ENCODE data around the gene CALB2. TPM values are rescaled to one million over a fixed set of nuclear protein-coding genes. Genes with fewer than 3 reads are reported as not detected.
A peak's percentile ranks its signal among the peaks of the same experiment; 100 is the strongest.

The CALB2 gene
- total and polyA plus RNA-seq, 2 experiments from 2014 or later: 2.4 to 4.2 TPM

DNA sequence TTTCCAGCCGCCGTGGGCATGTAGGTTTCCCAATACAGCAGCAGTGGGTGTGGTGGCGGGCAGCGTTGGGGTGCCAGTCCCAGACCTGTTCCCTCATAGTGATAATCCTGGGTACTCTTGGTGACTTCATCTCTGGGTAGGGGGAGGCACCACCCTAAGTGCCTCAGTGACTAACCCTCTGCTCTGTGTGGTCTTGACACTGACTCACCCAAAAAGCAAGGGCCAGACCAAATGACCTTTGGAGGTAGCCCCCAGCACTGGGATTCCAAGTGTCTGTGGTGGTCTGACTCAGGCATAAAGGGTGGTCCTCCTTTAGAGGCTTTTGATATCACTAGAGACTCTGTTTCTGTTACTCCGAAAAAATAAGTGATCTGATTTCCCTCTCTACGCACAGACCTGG, 908 bp downstream of the CALB2 start:
- peaks cover 12% of the 10 kb centered on the region for H3K4me1 Mint-ChIP-seq
- no peak overlapping the region for H3K27ac ChIP-seq (ENCODE audit: low read depth)
- peaks cover 19% of the 10 kb centered on the region for H3K27me3 ChIP-seq (ENCODE audit: insufficient read depth)
- H3K4me2 ChIP-seq: no peak overlapping the region
- H3K36me3 ChIP-seq (ENCODE audit: insufficient read depth): no peaks in the 10 kb centered on the region
- TF ChIP-seq STAT1 (IDR thresholded peaks at IDR 0.05; ENCODE audit: unreplicated experiment) (no peak), ZNF331 (CRISPR knock-in tag; IDR thresholded peaks at IDR 0.05; ENCODE audit: low read depth) (no peak), ZNF114 (CRISPR knock-in tag; IDR thresholded peaks at IDR 0.05) (no peak), JUNB (IDR thresholded peaks at IDR 0.05; ENCODE audit: unreplicated experiment) (no peak), EZH2 (IDR thresholded peaks at IDR 0.05; ENCODE audit: low read depth, unreplicated experiment) (no peak), NANOG (IDR thresholded peaks at IDR 0.05; ENCODE audit: borderline replicate concordance) (no peak), CREB1 (CRISPR knock-in tag; IDR thresholded peaks at IDR 0.05; ENCODE audit: low read depth) (no peak), EZH2phosphoT487 (IDR thresholded peaks at IDR 0.05; ENCODE audit: unreplicated experiment) (no peak)
- TF ChIP-seq, protein P1, sequence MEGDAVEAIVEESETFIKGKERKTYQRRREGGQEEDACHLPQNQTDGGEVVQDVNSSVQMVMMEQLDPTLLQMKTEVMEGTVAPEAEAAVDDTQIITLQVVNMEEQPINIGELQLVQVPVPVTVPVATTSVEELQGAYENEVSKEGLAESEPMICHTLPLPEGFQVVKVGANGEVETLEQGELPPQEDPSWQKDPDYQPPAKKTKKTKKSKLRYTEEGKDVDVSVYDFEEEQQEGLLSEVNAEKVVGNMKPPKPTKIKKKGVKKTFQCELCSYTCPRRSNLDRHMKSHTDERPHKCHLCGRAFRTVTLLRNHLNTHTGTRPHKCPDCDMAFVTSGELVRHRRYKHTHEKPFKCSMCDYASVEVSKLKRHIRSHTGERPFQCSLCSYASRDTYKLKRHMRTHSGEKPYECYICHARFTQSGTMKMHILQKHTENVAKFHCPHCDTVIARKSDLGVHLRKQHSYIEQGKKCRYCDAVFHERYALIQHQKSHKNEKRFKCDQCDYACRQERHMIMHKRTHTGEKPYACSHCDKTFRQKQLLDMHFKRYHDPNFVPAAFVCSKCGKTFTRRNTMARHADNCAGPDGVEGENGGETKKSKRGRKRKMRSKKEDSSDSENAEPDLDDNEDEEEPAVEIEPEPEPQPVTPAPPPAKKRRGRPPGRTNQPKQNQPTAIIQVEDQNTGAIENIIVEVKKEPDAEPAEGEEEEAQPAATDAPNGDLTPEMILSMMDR (conservative IDR thresholded peaks at IDR 0.05; ENCODE audit: low read depth in 2 of 2): no peak
- TF ChIP-seq, protein P2, sequence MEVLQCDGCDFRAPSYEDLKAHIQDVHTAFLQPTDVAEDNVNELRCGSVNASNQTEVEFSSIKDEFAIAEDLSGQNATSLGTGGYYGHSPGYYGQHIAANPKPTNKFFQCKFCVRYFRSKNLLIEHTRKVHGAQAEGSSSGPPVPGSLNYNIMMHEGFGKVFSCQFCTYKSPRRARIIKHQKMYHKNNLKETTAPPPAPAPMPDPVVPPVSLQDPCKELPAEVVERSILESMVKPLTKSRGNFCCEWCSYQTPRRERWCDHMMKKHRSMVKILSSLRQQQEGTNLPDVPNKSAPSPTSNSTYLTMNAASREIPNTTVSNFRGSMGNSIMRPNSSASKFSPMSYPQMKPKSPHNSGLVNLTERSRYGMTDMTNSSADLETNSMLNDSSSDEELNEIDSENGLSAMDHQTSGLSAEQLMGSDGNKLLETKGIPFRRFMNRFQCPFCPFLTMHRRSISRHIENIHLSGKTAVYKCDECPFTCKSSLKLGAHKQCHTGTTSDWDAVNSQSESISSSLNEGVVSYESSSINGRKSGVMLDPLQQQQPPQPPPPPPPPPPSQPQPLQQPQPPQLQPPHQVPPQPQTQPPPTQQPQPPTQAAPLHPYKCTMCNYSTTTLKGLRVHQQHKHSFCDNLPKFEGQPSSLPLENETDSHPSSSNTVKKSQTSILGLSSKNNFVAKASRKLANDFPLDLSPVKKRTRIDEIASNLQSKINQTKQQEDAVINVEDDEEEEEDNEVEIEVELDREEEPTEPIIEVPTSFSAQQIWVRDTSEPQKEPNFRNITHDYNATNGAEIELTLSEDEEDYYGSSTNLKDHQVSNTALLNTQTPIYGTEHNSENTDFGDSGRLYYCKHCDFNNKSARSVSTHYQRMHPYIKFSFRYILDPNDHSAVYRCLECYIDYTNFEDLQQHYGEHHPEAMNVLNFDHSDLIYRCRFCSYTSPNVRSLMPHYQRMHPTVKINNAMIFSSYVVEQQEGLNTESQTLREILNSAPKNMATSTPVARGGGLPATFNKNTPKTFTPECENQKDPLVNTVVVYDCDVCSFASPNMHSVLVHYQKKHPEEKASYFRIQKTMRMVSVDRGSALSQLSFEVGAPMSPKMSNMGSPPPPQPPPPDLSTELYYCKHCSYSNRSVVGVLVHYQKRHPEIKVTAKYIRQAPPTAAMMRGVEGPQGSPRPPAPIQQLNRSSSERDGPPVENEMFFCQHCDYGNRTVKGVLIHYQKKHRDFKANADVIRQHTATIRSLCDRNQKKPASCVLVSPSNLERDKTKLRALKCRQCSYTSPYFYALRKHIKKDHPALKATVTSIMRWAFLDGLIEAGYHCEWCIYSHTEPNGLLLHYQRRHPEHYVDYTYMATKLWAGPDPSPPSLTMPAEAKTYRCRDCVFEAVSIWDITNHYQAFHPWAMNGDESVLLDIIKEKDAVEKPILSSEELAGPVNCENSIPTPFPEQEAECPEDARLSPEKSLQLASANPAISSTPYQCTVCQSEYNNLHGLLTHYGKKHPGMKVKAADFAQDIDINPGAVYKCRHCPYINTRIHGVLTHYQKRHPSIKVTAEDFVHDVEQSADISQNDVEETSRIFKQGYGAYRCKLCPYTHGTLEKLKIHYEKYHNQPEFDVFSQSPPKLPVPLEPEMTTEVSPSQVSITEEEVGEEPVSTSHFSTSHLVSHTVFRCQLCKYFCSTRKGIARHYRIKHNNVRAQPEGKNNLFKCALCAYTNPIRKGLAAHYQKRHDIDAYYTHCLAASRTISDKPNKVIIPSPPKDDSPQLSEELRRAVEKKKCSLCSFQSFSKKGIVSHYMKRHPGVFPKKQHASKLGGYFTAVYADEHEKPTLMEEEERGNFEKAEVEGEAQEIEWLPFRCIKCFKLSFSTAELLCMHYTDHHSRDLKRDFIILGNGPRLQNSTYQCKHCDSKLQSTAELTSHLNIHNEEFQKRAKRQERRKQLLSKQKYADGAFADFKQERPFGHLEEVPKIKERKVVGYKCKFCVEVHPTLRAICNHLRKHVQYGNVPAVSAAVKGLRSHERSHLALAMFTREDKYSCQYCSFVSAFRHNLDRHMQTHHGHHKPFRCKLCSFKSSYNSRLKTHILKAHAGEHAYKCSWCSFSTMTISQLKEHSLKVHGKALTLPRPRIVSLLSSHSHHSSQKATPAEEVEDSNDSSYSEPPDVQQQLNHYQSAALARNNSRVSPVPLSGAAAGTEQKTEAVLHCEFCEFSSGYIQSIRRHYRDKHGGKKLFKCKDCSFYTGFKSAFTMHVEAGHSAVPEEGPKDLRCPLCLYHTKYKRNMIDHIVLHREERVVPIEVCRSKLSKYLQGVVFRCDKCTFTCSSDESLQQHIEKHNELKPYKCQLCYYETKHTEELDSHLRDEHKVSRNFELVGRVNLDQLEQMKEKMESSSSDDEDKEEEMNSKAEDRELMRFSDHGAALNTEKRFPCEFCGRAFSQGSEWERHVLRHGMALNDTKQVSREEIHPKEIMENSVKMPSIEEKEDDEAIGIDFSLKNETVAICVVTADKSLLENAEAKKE (CRISPR knock-in tag; IDR thresholded peaks at IDR 0.05): no peak
- TF ChIP-seq, protein P3, sequence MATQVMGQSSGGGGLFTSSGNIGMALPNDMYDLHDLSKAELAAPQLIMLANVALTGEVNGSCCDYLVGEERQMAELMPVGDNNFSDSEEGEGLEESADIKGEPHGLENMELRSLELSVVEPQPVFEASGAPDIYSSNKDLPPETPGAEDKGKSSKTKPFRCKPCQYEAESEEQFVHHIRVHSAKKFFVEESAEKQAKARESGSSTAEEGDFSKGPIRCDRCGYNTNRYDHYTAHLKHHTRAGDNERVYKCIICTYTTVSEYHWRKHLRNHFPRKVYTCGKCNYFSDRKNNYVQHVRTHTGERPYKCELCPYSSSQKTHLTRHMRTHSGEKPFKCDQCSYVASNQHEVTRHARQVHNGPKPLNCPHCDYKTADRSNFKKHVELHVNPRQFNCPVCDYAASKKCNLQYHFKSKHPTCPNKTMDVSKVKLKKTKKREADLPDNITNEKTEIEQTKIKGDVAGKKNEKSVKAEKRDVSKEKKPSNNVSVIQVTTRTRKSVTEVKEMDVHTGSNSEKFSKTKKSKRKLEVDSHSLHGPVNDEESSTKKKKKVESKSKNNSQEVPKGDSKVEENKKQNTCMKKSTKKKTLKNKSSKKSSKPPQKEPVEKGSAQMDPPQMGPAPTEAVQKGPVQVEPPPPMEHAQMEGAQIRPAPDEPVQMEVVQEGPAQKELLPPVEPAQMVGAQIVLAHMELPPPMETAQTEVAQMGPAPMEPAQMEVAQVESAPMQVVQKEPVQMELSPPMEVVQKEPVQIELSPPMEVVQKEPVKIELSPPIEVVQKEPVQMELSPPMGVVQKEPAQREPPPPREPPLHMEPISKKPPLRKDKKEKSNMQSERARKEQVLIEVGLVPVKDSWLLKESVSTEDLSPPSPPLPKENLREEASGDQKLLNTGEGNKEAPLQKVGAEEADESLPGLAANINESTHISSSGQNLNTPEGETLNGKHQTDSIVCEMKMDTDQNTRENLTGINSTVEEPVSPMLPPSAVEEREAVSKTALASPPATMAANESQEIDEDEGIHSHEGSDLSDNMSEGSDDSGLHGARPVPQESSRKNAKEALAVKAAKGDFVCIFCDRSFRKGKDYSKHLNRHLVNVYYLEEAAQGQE (IDR thresholded peaks at IDR 0.05; ENCODE audit: unreplicated experiment): no peak
- H3K9me2 ChIP-seq (ENCODE audit: insufficient read depth): no peaks in the 10 kb centered on the region
- peak overlapping the region; percentile 48; the same call in 2 of the 3 replicates for H3K4me3 Mint-ChIP-seq
- no peak for ATAC-seq
- H3K9me3 Mint-ChIP-seq: no peaks in the 10 kb centered on the region
- peaks cover 10% of the 10 kb centered on the region for H3K4me1 ChIP-seq (ENCODE audit: insufficient read depth)
- H4K20me1 ChIP-seq (replicated peaks; ENCODE audit: insufficient read depth): no peaks in the 10 kb centered on the region
- no peaks in the 10 kb centered on the region for H3F3A ChIP-seq (replicated peaks; ENCODE audit: low read depth)
- no peak overlapping the region for H3K27ac Mint-ChIP-seq
- no peaks in the 10 kb centered on the region for H3K36me3 Mint-ChIP-seq (ENCODE audit: low read depth)
- peaks cover 20% of the 10 kb centered on the region for H3K27me3 Mint-ChIP-seq (ENCODE audit: insufficient read depth, low read depth, poor library complexity)
- H3K79me2 ChIP-seq (replicated peaks; ENCODE audit: insufficient read depth): no peaks in the 10 kb centered on the region
- no peak overlapping the region for H3K4me3 ChIP-seq
- DNase-seq (ENCODE audit: low spot score): no peak
- H2AFZ ChIP-seq: no peak overlapping the region
